SU-DHL-6 (cell line): ENCODE data around the gene HSD11B2.

Experiments used
- H2AFZ ChIP-seq: fragments of 200-600 bp; sonication (generic); 2 replicates; pipeline ENCODE4 v1.6.1; 2014; ENCODE audit warnings: low read depth, mild to moderate bottlenecking, moderate library complexity, mixed read lengths, antibody characterized with exemption, low read length; ENCODE audit not compliant: severe bottlenecking
- H3F3A ChIP-seq: fragments of 200-600 bp; shearing (Covaris generic); 2 replicates; pipeline ENCODE4 v1.6.0; 2016; ENCODE audit warnings: antibody characterized with exemption, mild to moderate bottlenecking; ENCODE audit not compliant: insufficient read depth
- H3K27ac ChIP-seq: fragments of 200-600 bp; sonication (generic); 2 replicates; pipeline ENCODE4 v1.5.1; 2016; ENCODE audit warnings: low read depth, mild to moderate bottlenecking, low read length, moderate library complexity, mixed read lengths
- H3K27me3 ChIP-seq: fragments of 200-600 bp; sonication (generic), shearing (Covaris generic); 2 replicates; pipeline ENCODE4 v1.6.0; 2014; ENCODE audit warnings: mild to moderate bottlenecking, low read length
- H3K36me3 ChIP-seq: fragments of 200-600 bp; sonication (generic); 2 replicates; pipeline ENCODE4 v1.6.1; 2014; ENCODE audit warnings: mild to moderate bottlenecking, low read length, mixed read lengths
- H3K4me2 ChIP-seq: fragments of 300-600, 200-600 bp; shearing (Covaris generic), sonication (generic); 2 replicates; pipeline ENCODE4 v1.6.0; 2014; ENCODE audit warnings: low read length, low read depth, mild to moderate bottlenecking; ENCODE audit not compliant: poor library complexity, severe bottlenecking
- H3K4me3 ChIP-seq: fragments of 200-600 bp; sonication (generic); 2 replicates; pipeline ENCODE4 v1.5.1; 2014; ENCODE audit warnings: antibody characterized with exemption, low read length, mild to moderate bottlenecking, mixed read lengths; ENCODE audit not compliant: insufficient read depth, poor library complexity, severe bottlenecking
- H3K79me2 ChIP-seq: fragments of 200-600 bp; sonication (generic); 2 replicates; pipeline ENCODE4 v1.6.1; 2014; ENCODE audit warnings: mild to moderate bottlenecking, low read length, moderate library complexity; ENCODE audit not compliant: insufficient read depth
- H3K9ac ChIP-seq: fragments of 200-600 bp; sonication (generic); 2 replicates; pipeline ENCODE4 v1.7.0; 2014; ENCODE audit warnings: mild to moderate bottlenecking, low read length
- H3K9me2 ChIP-seq: fragments of 200-600 bp; sonication (generic); replicated peaks from 2 replicates; pipeline ENCODE4 v1.6.1; 2014; ENCODE audit warnings: low read length; ENCODE audit not compliant: insufficient read depth
- H3K9me3 ChIP-seq: fragments of 200-600 bp; sonication (generic); 2 replicates; pipeline ENCODE4 v1.6.1; 2014; ENCODE audit warnings: low read length, mixed read lengths; ENCODE audit not compliant: insufficient read depth
- H4K20me1 ChIP-seq: fragments of 200-600 bp; sonication (generic); 2 replicates; pipeline ENCODE4 v1.6.1; 2014; ENCODE audit warnings: low read depth, mild to moderate bottlenecking, antibody characterized with exemption, low read length, moderate library complexity, mixed read lengths
- CTCF ChIP-seq: fragments of 200-600 bp; sonication (generic); IDR thresholded peaks from one replicate; pipeline ENCODE4 v1.5.1; 2017; ENCODE audit warnings: antibody characterized with exemption, mild to moderate bottlenecking, low read length, moderate library complexity; ENCODE audit not compliant: insufficient read depth, poor library complexity, severe bottlenecking
- EZH2phosphoT487 ChIP-seq: fragments of 200-600 bp; sonication (generic), shearing (Covaris generic); conservative IDR thresholded peaks from 2 replicates; pipeline ENCODE4 v1.6.1; 2018; ENCODE audit warnings: mild to moderate bottlenecking, antibody characterized with exemption, low read length, moderate library complexity, mixed read lengths

Gene HSD11B2

GRCh38 chr16:67386861-67387455 lies 44.0 kb upstream of the HSD11B2 start:
- no peaks in the 10 kb centered on the region for H3K36me3 ChIP-seq
- TF ChIP-seq CTCF, result no peak
- TF ChIP-seq EZH2phosphoT487, result no peak
- H3K9me2 ChIP-seq, result no peaks in the 10 kb centered on the region
- no peak overlapping the region for H3K27ac ChIP-seq
- H3K4me3 ChIP-seq, result no peak overlapping the region
- H2AFZ ChIP-seq, result no peak overlapping the region
- H3K9ac ChIP-seq, result no peak overlapping the region
- H4K20me1 ChIP-seq, result no peaks in the 10 kb centered on the region
- H3K4me2 ChIP-seq, result no peak overlapping the region
- no peaks in the 10 kb centered on the region for H3K79me2 ChIP-seq
- H3K27me3 ChIP-seq, result no peaks in the 10 kb centered on the region
- no peaks in the 10 kb centered on the region for H3F3A ChIP-seq
- H3K9me3 ChIP-seq, result no peaks in the 10 kb centered on the region

GRCh38 chr16:67387479-67388079 lies 43.3 kb upstream of the HSD11B2 start:
- Histone ChIP-seq H3F3A (no peaks in the 10 kb centered on the region), H3K27me3 (no peaks in the 10 kb centered on the region), H3K9ac (no peak overlapping the region), H3K4me3 (no peak overlapping the region), H3K79me2 (no peaks in the 10 kb centered on the region), H4K20me1 (no peaks in the 10 kb centered on the region), H3K36me3 (no peaks in the 10 kb centered on the region), H3K9me2 (no peaks in the 10 kb centered on the region), H3K4me2 (no peak overlapping the region), H2AFZ (no peak overlapping the region), H3K27ac (no peak overlapping the region), H3K9me3 (no peaks in the 10 kb centered on the region)
- TF ChIP-seq CTCF (no peak), EZH2phosphoT487 (no peak)

- H3K27me3 ChIP-seq, result no peaks in the 10 kb centered on the region
- H3K9ac ChIP-seq, result no peak overlapping the region
- H2AFZ ChIP-seq, result no peak overlapping the region
- H3K79me2 ChIP-seq, result no peaks in the 10 kb centered on the region
- no peak overlapping the region for H3K27ac ChIP-seq
- no peaks in the 10 kb centered on the region for H3K9me2 ChIP-seq
- no peak overlapping the region for H3K4me2 ChIP-seq
- H3K9me3 ChIP-seq, result no peaks in the 10 kb centered on the region
- H3K4me3 ChIP-seq, result no peak overlapping the region
- H3K36me3 ChIP-seq, result no peaks in the 10 kb centered on the region
- TF ChIP-seq EZH2phosphoT487, result no peak
- no peak for TF ChIP-seq CTCF
- H4K20me1 ChIP-seq, result no peaks in the 10 kb centered on the region
- no peaks in the 10 kb centered on the region for H3F3A ChIP-seq
Observed at GRCh38 chr16:67388191-67388590, 42.7 kb upstream of the HSD11B2 start.
